GM21423 (cell line): ENCODE results near the gene OR10A4.
"Not testable (repeated sequence)": the region's sequence is repeated elsewhere in the genome, so short reads cannot be mapped to it uniquely, and the experiment has no call there.

Experiments
- ATAC-seq: cut with Tn5 transposase; IDR thresholded peaks from one replicate; pipeline ENCODE4 v1.9.1; 2021; ENCODE audit warnings: mild to moderate bottlenecking, moderate library complexity; ENCODE audit not compliant: unreplicated experiment

Gene OR10A4

GRCh38 chr11:6876325-6876724 lies at the start of gene OR10A4:
Gene OR10A4, plus strand, starts transcription at chr11:6876625. Its CDS starts 23 bp downstream, at chr11:6876648.
- ATAC-seq = no peak

- ATAC-seq = no peak
Observed at GRCh38 chr11:6828103-6828502, 48.3 kb upstream of the OR10A4 start.

GRCh38 chr11:6833356-6833755 lies 43.1 kb upstream of the OR10A4 start:
- ATAC-seq = no peak

- no peak for ATAC-seq
Observed at GRCh38 chr11:6834021-6834420, 42.4 kb upstream of the OR10A4 start.

DNA sequence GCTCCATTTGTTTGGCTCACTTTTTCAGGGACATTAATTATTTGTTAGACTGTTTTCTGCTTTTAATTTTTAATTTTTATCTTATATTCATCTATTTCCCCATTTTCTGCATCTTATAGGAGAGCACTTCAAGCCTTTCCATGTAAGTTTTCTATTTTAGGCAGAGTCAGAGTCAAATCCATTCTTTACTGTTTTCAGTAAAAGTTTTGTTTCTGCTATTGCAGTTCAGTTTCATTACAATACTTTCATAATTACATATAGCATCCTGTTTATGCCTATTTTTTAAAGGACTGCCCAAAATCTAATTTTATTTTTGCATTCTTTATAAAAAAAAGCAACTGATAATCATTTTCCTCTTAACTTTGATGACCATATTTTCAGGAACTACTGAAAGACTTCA lies 34.7 kb upstream of the OR10A4 start:
- no peak for ATAC-seq

GRCh38 chr11:6843670-6844069 lies 32.8 kb upstream of the OR10A4 start:
- ATAC-seq = no peak

GRCh38 chr11:6844356-6844755 lies 32.1 kb upstream of the OR10A4 start:
- no peak for ATAC-seq

DNA sequence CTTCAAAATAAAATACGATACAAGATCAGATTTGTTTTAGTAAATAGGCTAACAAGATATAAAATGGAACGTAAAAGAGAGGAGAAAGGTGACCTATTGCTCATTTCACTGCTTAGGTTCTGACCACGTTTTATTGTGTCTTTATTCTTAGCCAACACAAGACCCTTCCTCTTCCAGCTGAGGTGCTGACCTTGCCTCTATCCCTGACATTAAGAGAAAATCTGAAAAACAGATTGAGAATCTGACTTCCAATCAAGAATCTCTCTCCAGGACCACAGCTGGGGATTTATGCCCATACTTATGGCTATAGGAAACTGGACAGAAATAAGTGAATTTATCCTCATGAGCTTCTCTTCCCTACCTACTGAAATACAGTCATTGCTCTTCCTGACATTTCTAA lies 31.0 kb upstream of the OR10A4 start, which contains the start of gene OR10A5:
Gene OR10A5, plus strand, starts transcription at position 301 of the 400 bp plus-strand sequence. Its CDS starts 0 bp downstream, at position 301.
- no peak for ATAC-seq

DNA sequence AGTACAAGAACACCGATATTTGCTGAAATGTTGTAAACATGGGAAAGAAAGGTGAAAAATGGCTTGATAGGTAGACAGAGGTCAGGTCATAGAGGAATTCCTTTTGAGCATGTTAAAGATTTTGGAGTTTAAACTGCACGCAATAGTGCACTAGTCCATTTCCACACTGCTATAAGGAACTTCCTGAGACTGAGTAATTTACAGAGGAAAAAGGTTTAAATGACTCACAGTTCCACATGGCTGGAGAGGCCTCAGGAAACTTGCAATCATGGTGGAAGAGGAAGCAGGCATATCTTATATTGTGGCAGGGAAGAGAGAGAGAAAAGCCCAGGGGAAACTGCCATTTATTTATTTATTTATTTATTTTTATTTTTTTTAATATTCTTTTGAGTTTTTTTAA lies 25.9 kb upstream of the OR10A4 start:
- no peak for ATAC-seq

DNA sequence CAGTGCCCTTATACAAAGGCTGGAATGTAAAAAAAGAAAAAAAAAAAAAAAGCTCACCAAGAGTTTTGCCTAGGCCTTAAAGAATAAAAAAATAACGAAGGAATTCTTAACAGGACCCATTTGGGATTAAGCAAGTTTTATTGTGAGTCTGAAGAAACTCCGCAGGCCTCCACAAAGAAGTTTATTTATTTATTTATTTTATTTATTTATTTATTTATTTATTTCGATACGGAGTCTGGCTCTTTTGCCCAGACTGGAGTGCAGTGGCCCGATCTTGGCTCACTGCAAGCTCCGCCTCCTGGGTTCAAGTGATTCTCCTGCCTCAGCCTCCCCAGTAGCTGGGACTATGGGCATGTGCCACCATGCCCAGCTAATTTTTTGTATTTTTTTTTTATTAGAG lies 21.6 kb upstream of the OR10A4 start:
- not testable (repeated sequence) for ATAC-seq

DNA sequence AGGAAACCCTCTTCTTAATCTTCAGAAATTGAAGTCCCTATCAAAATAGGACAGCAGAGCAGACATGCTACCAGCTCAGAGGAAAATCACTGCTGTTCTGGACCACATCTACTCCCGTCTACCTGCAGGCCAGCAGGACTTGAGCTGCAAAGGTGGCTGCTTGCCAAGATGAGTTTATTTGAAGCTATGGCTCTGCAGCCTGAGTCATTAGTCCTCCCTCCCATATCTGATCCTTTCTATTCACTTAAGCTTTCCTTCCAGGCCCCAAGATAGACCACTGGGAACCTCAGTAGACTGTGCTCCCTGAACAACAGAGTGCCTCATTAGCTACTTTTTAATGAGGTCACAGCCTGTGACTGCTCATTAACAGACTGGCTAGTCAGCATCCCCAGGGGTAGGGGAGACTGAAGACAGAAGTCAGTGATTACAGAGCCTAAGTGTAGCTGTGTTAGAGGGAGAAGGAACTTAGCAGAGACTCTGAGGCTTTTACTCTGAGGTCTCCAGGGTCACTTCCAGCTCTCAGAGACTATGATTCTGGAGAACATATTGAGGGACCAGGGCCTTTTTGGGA lies 20.4 kb upstream of the OR10A4 start:
- no peak for ATAC-seq

- ATAC-seq = no peak
Observed at GRCh38 chr11:6856871-6857270, 19.6 kb upstream of the OR10A4 start.

- no peak for ATAC-seq
Observed at GRCh38 chr11:6862961-6863360, 13.5 kb upstream of the OR10A4 start, which contains the start of gene OR10A2. Gene OR10A2, plus strand, starts transcription at chr11:6863057. Its CDS starts 6,698 bp downstream, at chr11:6869755.

GRCh38 chr11:6864438-6864837 lies 12.0 kb upstream of the OR10A4 start:
- ATAC-seq = no peak

DNA sequence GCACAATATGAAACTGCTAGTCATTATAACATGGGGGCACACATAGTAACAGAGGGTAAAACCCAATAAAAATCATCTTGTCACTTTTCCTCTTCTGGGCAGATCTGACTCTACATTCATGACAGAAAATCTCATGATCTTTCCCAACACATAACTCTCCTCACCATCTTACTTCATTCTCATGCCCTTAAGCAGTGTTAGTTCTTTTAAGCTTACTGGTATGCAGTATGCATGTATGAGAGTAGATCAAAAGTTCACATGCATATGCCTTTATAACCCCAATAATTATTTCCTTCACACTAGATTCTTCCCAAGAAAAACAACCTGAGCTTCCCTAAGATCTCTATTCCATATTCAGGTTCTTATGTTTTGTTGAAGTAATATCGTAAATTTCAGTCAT lies 5.1 kb upstream of the OR10A4 start:
- ATAC-seq = no peak

- ATAC-seq = no peak
Observed at GRCh38 chr11:6875761-6876160, 664 bp upstream of the OR10A4 start.

- ATAC-seq = no peak
Observed at GRCh38 chr11:6876914-6877313, 489 bp downstream of the OR10A4 start.

DNA sequence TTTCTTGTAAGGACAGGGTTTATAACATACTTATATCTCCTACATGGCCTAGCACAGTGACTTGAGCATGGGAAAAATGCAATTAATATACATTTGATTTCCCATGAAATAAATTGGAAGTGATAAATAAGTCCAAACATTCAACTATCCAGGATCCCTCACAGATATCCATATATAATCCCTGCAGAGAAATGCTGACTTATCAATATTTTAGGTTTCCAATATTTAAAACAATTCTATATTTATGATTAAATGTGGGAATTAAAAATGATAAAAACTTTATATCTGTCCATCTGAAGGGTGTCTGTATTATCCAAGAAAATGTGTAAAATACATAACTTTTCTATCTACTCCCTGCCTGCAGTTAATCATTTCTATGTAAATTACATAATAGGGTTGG lies 6.3 kb downstream of the OR10A4 start:
- no peak for ATAC-seq

- not testable (repeated sequence) for ATAC-seq
Observed at GRCh38 chr11:6887711-6888110, 11.3 kb downstream of the OR10A4 start.

- ATAC-seq = no peak
Observed at GRCh38 chr11:6888830-6889229, 12.4 kb downstream of the OR10A4 start.

DNA sequence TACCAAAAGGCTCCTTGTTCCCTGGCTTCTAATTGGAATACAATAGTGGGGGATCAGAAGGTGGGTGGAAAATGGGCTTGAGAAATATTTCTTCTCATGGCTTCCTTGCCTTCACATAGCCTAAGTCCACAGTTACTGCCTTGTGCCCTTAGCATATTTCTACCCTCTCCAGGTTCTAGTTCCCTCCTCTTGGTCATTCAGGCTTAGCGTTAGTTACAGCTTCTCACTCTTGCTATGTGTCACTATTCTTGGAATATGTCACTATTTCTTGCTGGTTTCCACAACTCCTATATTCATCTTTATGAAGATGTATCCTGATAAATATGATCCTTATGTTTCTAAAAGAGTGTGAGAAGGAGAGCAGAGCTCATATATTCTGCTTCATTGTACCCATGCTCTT lies 13.4 kb downstream of the OR10A4 start:
- no peak for ATAC-seq

GRCh38 chr11:6892400-6892799 lies 16.0 kb downstream of the OR10A4 start, which contains the start of gene OR2D2:
Gene OR2D2, minus strand, starts transcription at chr11:6892500. Its CDS starts 0 bp downstream, at chr11:6892500.
- ATAC-seq = no peak

- no peak for ATAC-seq
Observed at GRCh38 chr11:6894097-6894496, 17.7 kb downstream of the OR10A4 start.
